ENCODE data around the gene TATDN3. TPM values are rescaled to one million over a fixed set of nuclear protein-coding genes. Genes with fewer than 3 reads are reported as not detected.

Gene TATDN3
- total RNA-seq, 1 experiment from 2014 or later, result 16.3 TPM

- peak; percentile 30 for TF ChIP-seq YY1 (IDR thresholded peaks at IDR 0.05; ENCODE audit: extremely low read depth, insufficient replicate concordance, low read depth, low read length)
- TF ChIP-seq MAX (IDR thresholded peaks at IDR 0.05), result peak; percentile 87; the same call in 1 of the 2 replicates
Observed at GRCh38 chr1:212857992-212858460, 66.3 kb downstream of the TATDN3 start, which contains the start of gene FLVCR1 (continued).

- H3K27me3 ChIP-seq (ENCODE audit: insufficient read depth, low read length), result no peaks in the 10 kb centered on the region
- RAD21 ChIA-PET (ENCODE audit: low non-redundant PET in 1 of 2, low total read pairs in 2 of 2, uncharacterized antibody in 2 of 2, unreplicated experiment in 2 of 2), result no interaction called here
- BruUV-seq (replicated peaks), result TSS peak; percentile 48
- H3K79me2 ChIP-seq (ENCODE audit: insufficient read depth, low read length), result peaks cover 52% of the 10 kb centered on the region
- ATAC-seq (peak; percentile 39), DNase-seq (ENCODE audit: low read depth, low spot score) (no peak)
- H3K9me2 ChIP-seq (ENCODE audit: insufficient read depth), result no peaks in the 10 kb centered on the region
- POLR2A ChIA-PET, result interaction anchor here (0.8 to 1.4 kb wide), 4 partner anchors 9 to 50 kb away, joined by 3 to 9 read pairs (median 4); partner anchors contain the start of gene SPATA45
- peaks cover under 1 to 10% of the 10 kb centered on the region in 2 experiments; a peak in 3 of 4 replicates for H3K36me3 ChIP-seq (ENCODE audit: control insufficient read depth in 1 of 2, insufficient read depth in 2 of 2, low read length in 2 of 2)
- TF ChIP-seq ZFX (IDR thresholded peaks at IDR 0.05) (peak; percentile 50), FOSL1 (IDR thresholded peaks at IDR 0.05; ENCODE audit: low read depth) (no peak)
- peaks cover 13 to 19% of the 10 kb centered on the region in 2 experiments for H3K4me1 ChIP-seq (ENCODE audit: control insufficient read depth in 1 of 2, insufficient read depth in 2 of 2, low read length in 2 of 2)
- peak overlapping the region; percentile 89 for H3K4me2 ChIP-seq (ENCODE audit: low read length)
- H3K4me3 ChIP-seq (replicated peaks in 1 of 2; ENCODE audit: low read depth in 1 of 2, low read length in 2 of 2), result peak overlapping the region; percentile 82 to 92
- H3K9me3 ChIP-seq (ENCODE audit: control insufficient read depth in 1 of 2, insufficient read depth in 1 of 2, low read depth in 1 of 2, low read length in 2 of 2), result no peaks in the 10 kb centered on the region
- H4K20me1 ChIP-seq (ENCODE audit: insufficient read depth), result no peaks in the 10 kb centered on the region
- H2AFZ ChIP-seq (ENCODE audit: low read depth, low read length, poor library complexity, severe bottlenecking), result no peak overlapping the region
- peak overlapping the region; percentile 68 for H3K27ac ChIP-seq (ENCODE audit: low read depth, low read length)
- CTCF ChIA-PET, result interaction anchor here (0.9 kb wide), 1 partner anchor 382 kb away, joined by 3 read pairs; no protein-coding TSS in a partner anchor
- intact Hi-C loops (cut with micrococcal nuclease), result no loop called here
- peak overlapping the region; percentile 92 for H3K9ac ChIP-seq (ENCODE audit: low read length)
Observed at GRCh38 chr1:212858461-212859265, 67.0 kb downstream of the TATDN3 start.
